CD4-positive, CD25-positive, alpha-beta regulatory T cell (primary cell): ENCODE results near the gene GRIK3. TPM values are rescaled to one million over a fixed set of nuclear protein-coding genes. Genes with fewer than 3 reads are reported as not detected.
"Not testable (repeated sequence)": the region's sequence is repeated elsewhere in the genome, so short reads cannot be mapped to it uniquely, and the experiment has no call there.

ENCODE experiments used
- ATAC-seq, 2 donors: fragments of 150-1000 bp; cut with Tn5 transposase; one replicate each; pipeline ENCODE4 v1.10.0; 2021; ENCODE audit warnings: low read depth in 2 of 2, moderate number of reproducible peaks in 2 of 2, moderate library complexity in 1 of 2
- DNase-seq, 3 donors: peaks; one replicate each; pipeline versions ENCODE4 v3.0.0 to v3.0.0-alpha.2; 2012 to 2022; ENCODE audit warnings: mixed read lengths in 1 of 3
- H3K27ac ChIP-seq: one replicate; pipeline ENCODE4 v1.7.0; 2013; ENCODE audit warnings: mild to moderate bottlenecking, low read length; ENCODE audit not compliant: insufficient read depth, poor library complexity, severe bottlenecking
- H3K27me3 ChIP-seq: one replicate; pipeline ENCODE4 v1.7.0; 2013; ENCODE audit warnings: low read length; ENCODE audit not compliant: control insufficient read depth, insufficient read depth
- H3K36me3 ChIP-seq: one replicate; pipeline ENCODE4 v1.7.0; 2013; ENCODE audit warnings: mild to moderate bottlenecking, low read length, moderate library complexity; ENCODE audit not compliant: control insufficient read depth, insufficient read depth
- H3K4me1 ChIP-seq: 2 replicates; pipeline ENCODE4 v1.7.0; 2013; ENCODE audit warnings: mild to moderate bottlenecking, low read length; ENCODE audit not compliant: insufficient read depth, control insufficient read depth, poor library complexity, severe bottlenecking
- H3K4me3 ChIP-seq: one replicate; pipeline ENCODE4 v1.7.0; 2013; ENCODE audit warnings: low read depth, mild to moderate bottlenecking, low read length, moderate library complexity
- H3K9me3 ChIP-seq, 2 experiments: 1 replicate in 1 of 2; 2 replicates in 1 of 2; pipeline ENCODE4 v1.7.0; 2013; ENCODE audit warnings: low read length in 2 of 2, mild to moderate bottlenecking in 1 of 2, moderate library complexity in 1 of 2; ENCODE audit not compliant: control insufficient read depth in 2 of 2
- H3K27ac Mint-ChIP-seq, 3 donors: one replicate each; pipeline ENCODE4 v1.8.0; 2020 to 2022; ENCODE audit warnings: mild to moderate bottlenecking in 3 of 3, mixed read lengths in 3 of 3, moderate library complexity in 2 of 3
- H3K27me3 Mint-ChIP-seq: one replicate; pipeline ENCODE4 v1.8.0; 2022; ENCODE audit warnings: mild to moderate bottlenecking, mixed read lengths
- H3K36me3 Mint-ChIP-seq: one replicate; pipeline ENCODE4 v1.8.0; 2020; ENCODE audit warnings: mixed read lengths
- H3K4me1 Mint-ChIP-seq, 4 donors: one replicate each; pipeline ENCODE4 v1.8.0; 2020 to 2022; ENCODE audit warnings: mixed read lengths in 4 of 4, mild to moderate bottlenecking in 1 of 4
- H3K4me3 Mint-ChIP-seq, 4 donors: one replicate each; pipeline ENCODE4 v1.8.0; 2020 to 2022; ENCODE audit warnings: mild to moderate bottlenecking in 4 of 4, mixed read lengths in 4 of 4, moderate library complexity in 3 of 4
- H3K9me3 Mint-ChIP-seq, 7 donors: one replicate each; pipeline ENCODE4 v1.8.0; 2020 to 2022; ENCODE audit warnings: mixed read lengths in 7 of 7, mild to moderate bottlenecking in 3 of 7, moderate library complexity in 2 of 7
- polyA plus RNA-seq, 4 donors: library from polyadenylated mRNA; unstranded; fragments of 300-500 nt; fragmentation: Illumina TruSeq; gene quantifications; one replicate each; pipeline ENCODE4 v1.2.3, GENCODE V29; 2021
- total RNA-seq: library from RNA; stranded (reverse); gene quantifications from one replicate; pipeline ENCODE4 v1.2.3, GENCODE V29; 2022

The GRIK3 gene
- total and polyA plus RNA-seq, 5 donors from 2014 or later: not detected

DNA sequence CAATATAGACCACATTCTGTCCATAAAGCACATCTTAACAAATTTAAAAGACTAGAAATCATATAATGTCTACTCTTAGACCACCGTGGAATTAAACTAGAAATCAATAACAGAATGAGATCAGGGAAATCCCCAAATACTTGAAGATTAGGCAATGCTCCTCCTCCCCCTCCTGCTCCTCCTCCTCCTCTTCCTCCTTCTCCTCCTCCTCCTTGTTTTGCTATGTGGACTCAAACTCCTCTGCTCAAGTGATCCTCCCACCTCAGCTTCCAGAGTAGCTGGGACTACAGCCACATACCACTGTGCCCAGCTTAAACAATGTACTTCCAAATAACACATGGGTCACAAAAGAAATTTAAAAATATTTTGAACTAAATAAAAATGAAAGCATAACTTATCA lies 134.2 kb downstream of the GRIK3 start:
- DNase-seq (no peak), ATAC-seq (no peak)
- H3K9me3 ChIP-seq: peaks cover 4 to 17% of the 10 kb centered on the region in 2 experiments
- no peak overlapping the region for H3K27ac Mint-ChIP-seq
- no peak overlapping the region for H3K4me3 Mint-ChIP-seq
- H3K27ac ChIP-seq: no peak overlapping the region
- peaks cover 0 to 7% (median 0%) of the 10 kb centered on the region in 7 donors for H3K9me3 Mint-ChIP-seq
- H3K27me3 Mint-ChIP-seq: peaks cover 4% of the 10 kb centered on the region
- H3K36me3 ChIP-seq: no peaks in the 10 kb centered on the region
- H3K4me3 ChIP-seq: no peak overlapping the region
- H3K4me1 Mint-ChIP-seq: no peaks in the 10 kb centered on the region
- H3K36me3 Mint-ChIP-seq: no peaks in the 10 kb centered on the region
- peaks cover 2% of the 10 kb centered on the region for H3K27me3 ChIP-seq
- H3K4me1 ChIP-seq: no peaks in the 10 kb centered on the region

- not testable (repeated sequence) for H3K9me3 Mint-ChIP-seq, ATAC-seq, H3K4me3 ChIP-seq, DNase-seq, H3K27ac ChIP-seq, H3K27me3 ChIP-seq, H3K36me3 Mint-ChIP-seq, H3K36me3 ChIP-seq, H3K4me3 Mint-ChIP-seq, H3K4me1 ChIP-seq, H3K4me1 Mint-ChIP-seq, H3K27ac Mint-ChIP-seq, H3K27me3 Mint-ChIP-seq
- H3K9me3 ChIP-seq: peaks cover 4 to 17% of the 10 kb centered on the region in 2 experiments
Observed at GRCh38 chr1:36897813-36898212, 136.5 kb downstream of the GRIK3 start.

- Histone ChIP-seq H3K27me3 (peaks cover 2% of the 10 kb centered on the region), H3K27ac (no peak overlapping the region), H3K36me3 (no peaks in the 10 kb centered on the region), H3K9me3 (peaks cover 4 to 17% of the 10 kb centered on the region in 2 experiments), H3K4me1 (no peaks in the 10 kb centered on the region), H3K4me3 (no peak overlapping the region)
- Mint-ChIP-seq H3K4me1 (no peaks in the 10 kb centered on the region), H3K27me3 (peaks cover 9% of the 10 kb centered on the region), H3K9me3 (peaks cover 0 to 7% (median 0%) of the 10 kb centered on the region in 7 donors), H3K27ac (no peak overlapping the region), H3K36me3 (no peaks in the 10 kb centered on the region), H3K4me3 (no peak overlapping the region)
- ATAC-seq (no peak), DNase-seq (no peak)
Observed at GRCh38 chr1:36894824-36895223, 139.5 kb downstream of the GRIK3 start.

- Mint-ChIP-seq H3K27me3 (peaks cover 5% of the 10 kb centered on the region), H3K4me1 (no peaks in the 10 kb centered on the region), H3K36me3 (no peaks in the 10 kb centered on the region), H3K27ac (no peak overlapping the region), H3K4me3 (no peak overlapping the region), H3K9me3 (peaks cover 0 to 4% (median 0%) of the 10 kb centered on the region in 7 donors)
- Histone ChIP-seq H3K27me3 (no peaks in the 10 kb centered on the region), H3K36me3 (no peaks in the 10 kb centered on the region), H3K27ac (no peak overlapping the region), H3K4me3 (no peak overlapping the region), H3K9me3 (no peaks in the 10 kb centered on the region), H3K4me1 (no peaks in the 10 kb centered on the region)
- ATAC-seq (no peak), DNase-seq (no peak)
Observed at GRCh38 chr1:36890776-36891175, 143.5 kb downstream of the GRIK3 start.

GRCh38 chr1:36889478-36890226 lies 144.7 kb downstream of the GRIK3 start:
- Mint-ChIP-seq H3K27me3 (peaks cover 5% of the 10 kb centered on the region), H3K9me3 (peaks cover 0 to 4% (median 0%) of the 10 kb centered on the region in 7 donors), H3K36me3 (no peaks in the 10 kb centered on the region), H3K27ac (no peak overlapping the region), H3K4me3 (no peak overlapping the region), H3K4me1 (no peaks in the 10 kb centered on the region)
- H3K4me1 ChIP-seq: no peaks in the 10 kb centered on the region
- H3K9me3 ChIP-seq: no peaks in the 10 kb centered on the region
- H3K36me3 ChIP-seq: no peaks in the 10 kb centered on the region
- no peak overlapping the region for H3K4me3 ChIP-seq
- H3K27me3 ChIP-seq: no peaks in the 10 kb centered on the region
- ATAC-seq (no peak), DNase-seq (no peak)
- H3K27ac ChIP-seq: no peak overlapping the region

DNA sequence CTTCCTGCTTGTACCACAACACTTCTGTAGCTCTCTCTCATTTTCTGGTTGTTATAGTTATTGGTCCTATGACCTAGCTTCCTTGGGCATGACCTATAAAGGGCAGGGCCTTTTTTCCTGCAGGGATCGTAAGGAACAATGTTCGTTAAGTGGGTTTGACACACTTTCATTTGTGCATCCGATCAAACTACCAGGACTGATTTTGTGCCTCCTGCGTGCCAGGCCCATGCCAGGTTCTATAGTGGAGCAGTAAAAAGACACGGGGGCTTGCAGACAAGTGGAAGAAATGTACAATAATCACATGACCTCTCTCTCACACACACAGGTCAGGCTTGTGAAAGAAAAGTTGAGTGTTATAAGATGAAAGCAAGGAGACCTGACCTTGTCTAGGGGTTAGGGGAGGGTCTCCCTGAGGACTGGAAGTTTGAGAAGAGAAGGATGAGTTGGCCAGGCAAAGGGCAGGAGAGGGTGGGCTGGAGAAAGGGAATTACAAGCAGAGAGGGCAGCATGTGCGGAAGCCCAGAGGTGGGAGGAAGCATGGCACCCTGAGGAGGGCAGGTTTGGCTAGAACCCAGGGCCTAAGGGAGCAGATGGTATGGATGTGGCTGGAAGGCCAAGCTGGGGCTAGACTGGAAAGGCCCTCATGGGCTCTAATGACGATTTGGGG lies 145.4 kb downstream of the GRIK3 start:
- H3K27ac Mint-ChIP-seq: no peak overlapping the region
- H3K36me3 Mint-ChIP-seq: no peaks in the 10 kb centered on the region
- ATAC-seq: no peak
- peaks cover 5% of the 10 kb centered on the region for H3K27me3 Mint-ChIP-seq
- H3K36me3 ChIP-seq: no peaks in the 10 kb centered on the region
- H3K27me3 ChIP-seq: no peaks in the 10 kb centered on the region
- H3K4me1 ChIP-seq: no peaks in the 10 kb centered on the region
- H3K27ac ChIP-seq: no peak overlapping the region
- H3K4me3 Mint-ChIP-seq: no peak overlapping the region
- no peaks in the 10 kb centered on the region for H3K4me1 Mint-ChIP-seq
- DNase-seq: no peak
- no peaks in the 10 kb centered on the region for H3K9me3 ChIP-seq
- H3K9me3 Mint-ChIP-seq: peaks cover 0 to 4% (median 0%) of the 10 kb centered on the region in 7 donors
- H3K4me3 ChIP-seq: no peak overlapping the region

DNA sequence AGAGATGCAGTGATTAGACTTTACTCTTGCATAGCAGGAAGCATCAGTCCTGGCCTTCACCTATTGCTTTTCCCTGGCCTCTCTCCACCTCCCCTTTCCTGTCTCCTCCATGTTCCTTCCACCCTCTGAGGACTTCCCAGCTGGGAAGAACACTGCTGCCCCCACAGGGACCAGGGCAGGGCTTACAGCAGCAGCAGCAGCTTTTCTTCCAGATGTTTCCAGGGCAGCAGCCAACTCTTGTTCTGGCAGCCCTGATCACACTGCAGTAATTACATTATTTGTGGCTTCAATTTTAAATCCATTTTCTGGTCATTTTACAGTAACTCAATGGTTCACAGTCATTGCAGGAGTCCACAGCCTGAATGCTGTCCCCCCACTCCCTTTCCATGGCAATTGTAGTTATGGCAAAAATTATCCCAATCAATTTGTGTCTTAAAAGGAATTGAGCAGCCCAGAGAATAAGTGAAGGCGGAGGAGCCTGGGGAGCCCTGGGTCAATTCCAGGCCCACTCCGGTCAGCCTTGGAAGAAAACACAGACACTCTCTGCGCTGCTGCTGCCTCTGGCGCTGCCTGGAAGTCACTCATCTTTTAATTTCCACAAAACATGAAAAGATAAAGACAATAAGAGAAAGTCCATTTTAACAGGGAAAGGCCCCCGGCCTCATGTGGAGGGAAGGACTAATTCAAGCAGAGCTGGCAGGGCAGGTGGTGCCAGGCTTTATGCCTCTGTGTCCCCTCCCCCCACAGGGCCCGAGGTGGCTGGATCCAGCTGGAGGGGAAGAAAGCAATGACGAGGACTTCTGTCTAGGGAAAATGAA lies 148.6 kb downstream of the GRIK3 start:
- H3K4me3 ChIP-seq: no peak overlapping the region
- no peak overlapping the region for H3K27ac ChIP-seq
- no peaks in the 10 kb centered on the region for H3K9me3 ChIP-seq
- H3K27me3 Mint-ChIP-seq: no peaks in the 10 kb centered on the region
- no peak overlapping the region for H3K4me3 Mint-ChIP-seq
- no peaks in the 10 kb centered on the region for H3K36me3 ChIP-seq
- ATAC-seq: no peak
- no peaks in the 10 kb centered on the region for H3K4me1 ChIP-seq
- H3K27ac Mint-ChIP-seq: no peak overlapping the region
- H3K9me3 Mint-ChIP-seq: peaks cover 0 to 5% (median 0%) of the 10 kb centered on the region in 7 donors
- DNase-seq: no peak
- H3K36me3 Mint-ChIP-seq: no peaks in the 10 kb centered on the region
- no peaks in the 10 kb centered on the region for H3K27me3 ChIP-seq
- no peaks in the 10 kb centered on the region for H3K4me1 Mint-ChIP-seq
